Esophagus (tissue), 2 donors: Measurements from ENCODE around the gene PHACTR1. TPM values are rescaled to one million over a fixed set of nuclear protein-coding genes. Genes with fewer than 3 reads are reported as not detected.

Source experiments
- H3K27ac ChIP-seq, 2 donors: one replicate each; pipeline ENCODE4 v1.5.1; 2013; ENCODE audit warnings: low read depth in 2 of 2, mild to moderate bottlenecking in 2 of 2, inconsistent platforms in 1 of 2, low read length in 1 of 2, moderate library complexity in 1 of 2
- H3K27me3 ChIP-seq, 2 donors: one replicate each; pipeline ENCODE4 v1.6.1; 2013; ENCODE audit warnings: low read length in 2 of 2, control low read depth in 1 of 2, mild to moderate bottlenecking in 1 of 2; ENCODE audit not compliant: insufficient read depth in 2 of 2, control insufficient read depth in 1 of 2
- H3K36me3 ChIP-seq, 2 donors: one replicate each; pipeline ENCODE4 v1.6.1; 2013; ENCODE audit warnings: low read length in 1 of 2; ENCODE audit not compliant: control insufficient read depth in 2 of 2, insufficient read depth in 2 of 2
- H3K4me1 ChIP-seq, 2 donors: one replicate each; pipeline ENCODE4 v1.6.1; 2013; ENCODE audit warnings: low read length in 1 of 2; ENCODE audit not compliant: control insufficient read depth in 2 of 2, insufficient read depth in 2 of 2
- H3K4me3 ChIP-seq, 2 donors: one replicate each; pipeline ENCODE4 v1.5.1; 2013; ENCODE audit warnings: low read length in 2 of 2, mild to moderate bottlenecking in 2 of 2, low read depth in 1 of 2, moderate library complexity in 1 of 2
- H3K9me3 ChIP-seq, 2 donors: one replicate each; pipeline ENCODE4 v1.6.1; 2013; ENCODE audit warnings: mild to moderate bottlenecking in 2 of 2, low read depth in 1 of 2, low read length in 1 of 2, moderate library complexity in 1 of 2; ENCODE audit not compliant: control insufficient read depth in 2 of 2, insufficient read depth in 1 of 2
- WGBS, 2 donors: extraction: QIAGEN DNeasy Blood & Tissue Kit; methylation state at CpG; one replicate each; pipeline ENCODE4 v1.1.7; 2013; 5-methylcytosine and 5-hydroxymethylcytosine counted together
- polyA plus RNA-seq, 2 donors: library from polyadenylated mRNA; stranded (reverse); fragments of 200-250 nt; gene quantifications; one replicate each; pipeline ENCODE4 v1.2.3, GENCODE V29; 2013
- donor health status: healthy with polysubstance abuse.
- donor health status: Bipolar disorder and iron deficiency.

PHACTR1 gene
- polyA plus RNA-seq, 2 donors = 0.41 to 0.55 TPM

DNA sequence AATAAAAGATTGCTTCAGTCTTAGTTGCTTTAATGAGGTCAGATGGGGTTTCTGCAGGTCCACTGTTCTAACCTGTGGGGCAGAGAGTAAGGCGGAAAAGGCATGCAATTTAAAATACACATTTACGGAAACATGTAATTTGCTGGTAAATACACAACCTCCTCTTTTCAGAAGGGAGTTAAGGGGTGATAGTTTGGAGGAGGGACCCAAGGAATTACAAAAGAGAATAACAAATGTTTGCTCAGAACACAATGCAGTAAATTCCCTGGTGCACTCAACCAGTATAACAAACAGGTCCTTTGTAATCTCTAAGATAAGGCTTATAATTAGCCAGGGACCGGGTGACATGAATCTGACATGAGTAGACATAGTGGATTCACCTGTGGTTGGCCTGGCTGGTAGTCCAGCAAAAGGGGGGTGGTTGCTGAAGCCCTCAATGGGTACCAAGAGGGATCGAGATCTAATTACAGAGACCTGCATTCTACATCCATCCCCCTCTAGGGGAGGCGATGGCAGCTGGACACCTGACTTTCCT lies 295.1 kb downstream of the PHACTR1 start:
- WGBS, 2 donors = 69 to 89% methylated on average over 5 of the region's 5 CpGs
- H3K36me3 ChIP-seq = no peaks in the 10 kb centered on the region
- H3K4me1 ChIP-seq = peaks cover 0 to 14% of the 10 kb centered on the region in 2 donors
- H3K9me3 ChIP-seq = no peaks in the 10 kb centered on the region
- no peak overlapping the region for H3K4me3 ChIP-seq
- no peak overlapping the region for H3K27ac ChIP-seq
- no peaks in the 10 kb centered on the region for H3K27me3 ChIP-seq

DNA sequence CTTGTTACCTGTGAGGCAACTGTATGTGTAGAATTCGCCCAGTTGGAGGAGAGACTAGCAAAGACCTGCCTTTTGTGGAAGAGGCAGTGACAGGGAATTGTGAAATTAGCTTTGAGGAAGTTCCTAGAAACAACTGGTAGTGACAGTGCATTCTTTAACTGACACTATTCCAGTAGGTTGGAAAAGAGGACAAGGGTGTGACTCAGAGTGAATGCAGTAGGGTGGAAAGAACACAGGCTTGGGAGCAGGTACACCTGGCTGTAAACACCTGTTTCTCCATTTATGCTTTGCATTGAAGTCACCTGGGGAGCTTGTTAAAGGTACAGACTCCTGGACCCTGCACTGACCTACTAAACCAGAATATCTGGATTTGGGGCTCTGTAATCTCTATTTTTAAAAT lies 295.7 kb downstream of the PHACTR1 start:
- no peaks in the 10 kb centered on the region for H3K27me3 ChIP-seq
- no peaks in the 10 kb centered on the region for H3K36me3 ChIP-seq
- H3K4me3 ChIP-seq = no peak overlapping the region
- 33 to 35% methylated on average over 1 of the region's 1 CpG for WGBS, 2 donors
- H3K27ac ChIP-seq = no peak overlapping the region
- peaks cover 0 to 14% of the 10 kb centered on the region in 2 donors for H3K4me1 ChIP-seq
- no peaks in the 10 kb centered on the region for H3K9me3 ChIP-seq

DNA sequence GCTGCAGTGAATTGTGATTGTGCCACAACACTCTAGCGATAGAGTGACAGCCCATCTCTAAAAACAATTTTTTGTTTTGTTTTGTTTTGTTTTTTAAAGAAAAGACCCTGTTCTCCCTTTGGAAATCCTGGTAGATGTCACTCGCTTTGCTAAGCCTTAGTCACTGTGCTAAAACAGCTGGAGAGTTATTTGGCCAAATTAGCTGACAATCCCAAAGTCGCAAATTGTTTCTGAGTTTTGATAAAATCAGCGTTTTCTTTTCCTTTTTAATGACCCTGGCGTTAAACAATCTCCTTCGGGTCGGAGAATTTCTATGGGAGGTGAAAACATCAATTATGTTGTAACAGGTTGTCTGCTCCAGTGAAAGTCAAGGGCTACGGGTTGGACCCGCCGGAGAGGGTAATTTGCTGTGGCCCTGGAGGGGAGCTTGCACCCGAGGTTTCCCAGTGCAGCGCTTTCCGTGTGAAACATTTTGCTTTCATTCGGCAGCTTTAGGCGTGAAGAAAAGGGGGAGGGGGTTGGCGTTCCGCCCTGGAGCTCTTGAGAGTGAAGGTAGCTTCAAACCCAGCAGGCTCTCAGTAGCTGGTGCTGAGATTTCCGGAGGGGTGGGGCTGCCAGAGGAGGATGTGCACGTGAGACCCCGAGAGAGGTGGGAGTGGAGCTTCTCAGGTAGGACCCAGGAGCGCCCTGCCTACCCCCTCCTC lies 296.6 kb downstream of the PHACTR1 start:
- Histone ChIP-seq H3K4me3 (peak overlapping the region; percentile 28 to 66), H3K27ac (no peak overlapping the region), H3K4me1 (peaks cover 0 to 14% of the 10 kb centered on the region in 2 donors), H3K27me3 (no peaks in the 10 kb centered on the region), H3K36me3 (no peaks in the 10 kb centered on the region), H3K9me3 (no peaks in the 10 kb centered on the region)
- WGBS, 2 donors = 8 to 10% methylated on average over 21 of the region's 21 CpGs

DNA sequence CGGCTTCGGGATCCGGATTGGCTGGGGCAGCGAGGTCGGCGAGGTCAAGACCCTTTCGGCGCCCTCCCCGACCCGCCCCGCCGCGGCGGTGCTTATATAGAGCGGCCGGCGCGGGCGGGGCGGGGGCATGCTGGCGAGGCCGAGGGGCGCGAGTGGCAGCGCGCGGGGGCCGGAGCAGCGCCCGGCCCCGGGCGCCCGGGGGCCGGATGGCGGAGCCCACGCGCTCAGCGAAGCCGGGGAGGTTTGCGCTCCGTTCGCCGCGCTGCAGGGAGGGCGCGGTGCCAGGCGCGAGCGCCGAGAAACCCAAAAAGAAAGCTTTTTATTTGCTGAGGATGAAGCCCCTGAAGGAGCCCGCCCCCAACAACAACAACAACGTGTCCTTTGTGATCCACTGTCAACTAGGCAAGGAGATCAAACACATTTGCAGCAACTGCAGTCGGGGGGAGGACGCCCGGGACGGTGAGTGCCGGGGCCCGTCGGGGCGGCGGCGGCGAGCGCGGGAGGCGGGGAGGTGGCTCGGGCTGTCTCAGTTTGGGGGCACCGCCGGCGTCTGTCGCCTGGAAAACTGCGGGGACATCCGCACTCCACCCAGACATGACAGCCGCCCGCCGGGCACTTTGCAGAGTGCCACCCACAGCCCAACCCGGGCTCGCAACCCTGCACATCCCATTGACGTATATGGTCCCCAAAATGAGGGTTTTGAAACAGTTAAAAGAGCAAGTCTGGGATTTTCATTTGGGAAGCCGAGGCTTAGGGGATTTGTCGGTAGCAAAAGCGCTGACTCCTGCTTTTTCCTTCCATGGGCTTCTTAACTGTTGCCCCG lies 297.3 kb downstream of the PHACTR1 start:
- Histone ChIP-seq H3K4me3 (peak overlapping the region; percentile 32 to 66), H3K27ac (no peak overlapping the region), H3K36me3 (no peaks in the 10 kb centered on the region), H3K4me1 (peaks cover 0 to 14% of the 10 kb centered on the region in 2 donors), H3K9me3 (no peaks in the 10 kb centered on the region), H3K27me3 (no peaks in the 10 kb centered on the region)
- 2 to 3% methylated on average over 57 to 83 of the region's 83 CpGs for WGBS, 2 donors

DNA sequence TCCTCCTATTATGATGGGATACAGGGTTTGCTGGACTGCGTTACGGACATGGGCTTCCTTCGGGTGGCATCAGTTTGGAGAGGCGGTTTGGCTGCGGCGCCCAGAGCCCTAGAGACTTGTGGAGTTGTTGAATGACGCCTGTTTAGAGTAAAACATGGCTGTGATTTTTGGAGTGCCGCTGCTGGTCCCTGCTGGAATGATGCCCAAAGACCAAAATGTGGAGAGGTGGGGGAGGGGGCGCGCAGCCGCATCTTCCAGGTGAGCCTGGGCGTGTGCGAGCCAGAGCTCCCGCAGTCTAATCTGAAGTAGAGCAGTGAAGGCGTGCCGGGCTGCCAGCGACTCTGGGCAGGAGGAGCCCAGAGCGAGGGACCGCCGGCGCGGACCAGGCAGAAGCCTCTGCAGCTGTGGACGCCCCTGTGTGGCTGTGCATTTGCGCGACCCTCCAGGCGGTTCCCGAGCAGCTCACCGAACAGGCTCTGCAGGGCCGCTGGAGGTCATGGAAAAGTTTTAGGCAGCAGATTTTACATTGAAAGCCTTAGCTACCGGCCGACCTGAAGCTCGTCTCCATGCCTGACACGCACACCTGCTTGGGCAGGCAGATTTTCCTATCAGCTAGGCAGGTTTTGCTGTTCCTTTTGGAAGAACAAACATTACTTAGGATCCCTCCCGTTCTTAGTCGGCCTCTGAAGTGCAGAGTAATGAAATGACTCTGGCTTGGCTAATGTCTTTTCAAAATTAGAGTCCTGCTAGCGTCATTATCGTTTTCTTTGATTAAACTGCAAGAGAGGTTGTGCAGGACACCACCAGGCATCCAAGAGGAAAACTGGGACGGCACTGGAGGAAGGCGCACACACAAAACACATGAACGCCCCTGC lies 298.2 kb downstream of the PHACTR1 start:
- Histone ChIP-seq H3K27ac (no peak overlapping the region), H3K4me3 (peak overlapping the region; percentile 32 to 66), H3K4me1 (peaks cover 0 to 14% of the 10 kb centered on the region in 2 donors), H3K27me3 (no peaks in the 10 kb centered on the region), H3K36me3 (no peaks in the 10 kb centered on the region), H3K9me3 (no peaks in the 10 kb centered on the region)
- WGBS, 2 donors = 29 to 31% methylated on average over 40 of the region's 40 CpGs

DNA sequence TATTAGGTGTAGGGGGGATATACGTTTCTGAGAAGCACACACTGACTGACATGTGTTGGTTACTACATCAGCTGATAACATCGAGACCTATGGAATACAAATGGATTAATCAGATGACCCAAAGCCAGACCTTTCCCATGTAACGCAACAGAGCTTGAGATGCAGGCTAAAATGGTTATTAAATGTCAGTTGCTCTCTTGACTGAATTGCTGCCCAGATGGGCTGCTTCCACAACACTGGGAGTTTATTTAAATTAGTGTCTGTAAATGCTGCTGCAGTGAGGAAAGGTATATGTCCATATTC lies 298.8 kb downstream of the PHACTR1 start:
- no peaks in the 10 kb centered on the region for H3K9me3 ChIP-seq
- H3K27me3 ChIP-seq = no peaks in the 10 kb centered on the region
- WGBS, 2 donors = 56 to 78% methylated on average over 3 of the region's 3 CpGs
- no peak overlapping the region for H3K4me3 ChIP-seq
- no peak overlapping the region for H3K27ac ChIP-seq
- H3K4me1 ChIP-seq = peaks cover 0 to 14% of the 10 kb centered on the region in 2 donors
- no peaks in the 10 kb centered on the region for H3K36me3 ChIP-seq

DNA sequence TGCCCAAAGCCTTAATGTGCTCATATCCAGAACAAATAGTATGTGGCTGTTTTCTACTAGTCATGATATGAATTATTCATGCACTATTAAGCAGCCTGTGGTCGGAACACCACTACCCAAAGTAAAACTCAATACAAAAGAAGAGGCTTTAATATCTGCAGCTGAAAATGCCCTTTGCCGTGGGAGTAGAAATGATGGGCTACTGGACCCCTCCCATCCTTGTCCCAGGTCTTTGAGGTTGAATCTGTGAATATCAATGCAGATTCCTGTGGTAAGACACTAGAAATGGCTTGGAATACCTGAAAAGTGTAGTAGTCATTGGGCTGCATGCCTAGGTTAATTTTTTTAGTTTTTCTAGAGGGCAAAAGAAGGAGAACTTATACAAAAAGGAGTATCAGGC lies 308.0 kb downstream of the PHACTR1 start:
- no peaks in the 10 kb centered on the region for H3K9me3 ChIP-seq
- no peak overlapping the region for H3K27ac ChIP-seq
- H3K36me3 ChIP-seq = no peaks in the 10 kb centered on the region
- no peaks in the 10 kb centered on the region for H3K4me1 ChIP-seq
- no peaks in the 10 kb centered on the region for H3K27me3 ChIP-seq
- WGBS, 2 donors = 87 to 88% methylated on average over 2 of the region's 2 CpGs
- H3K4me3 ChIP-seq = no peak overlapping the region

DNA sequence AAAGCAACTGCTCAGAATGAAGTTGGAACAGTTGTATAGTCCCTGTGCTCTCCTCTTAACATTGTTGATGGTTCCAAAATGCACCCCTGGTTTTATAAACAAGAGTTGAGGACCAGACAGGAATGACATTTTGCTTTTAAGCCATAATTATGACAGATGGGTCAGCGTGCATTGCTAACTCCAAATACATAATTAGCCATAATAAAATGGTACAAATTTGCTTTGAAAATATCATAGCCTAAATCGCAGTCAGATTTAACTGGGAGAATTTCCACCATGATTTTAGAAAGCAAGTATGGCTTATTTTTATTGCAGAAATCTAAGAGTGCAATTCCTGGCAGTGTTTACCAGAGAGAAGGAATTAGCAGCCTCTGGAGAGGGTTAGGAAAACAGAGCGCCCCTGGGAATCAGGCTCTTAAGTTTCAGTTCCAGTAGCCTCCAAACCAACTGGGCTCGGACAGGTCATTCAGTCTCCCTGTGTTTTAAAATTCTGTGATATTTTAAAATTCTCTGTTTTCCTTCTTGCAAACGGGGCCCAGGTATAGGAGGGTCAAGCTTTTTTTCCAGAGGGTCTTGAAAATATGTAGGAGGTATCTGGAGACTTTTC lies 309.4 kb downstream of the PHACTR1 start:
- no peaks in the 10 kb centered on the region for H3K36me3 ChIP-seq
- H3K27ac ChIP-seq = no peak overlapping the region
- H3K27me3 ChIP-seq = no peaks in the 10 kb centered on the region
- H3K4me3 ChIP-seq = no peak overlapping the region
- H3K4me1 ChIP-seq = no peaks in the 10 kb centered on the region
- 68 to 75% methylated on average over 5 of the region's 5 CpGs for WGBS, 2 donors
- no peaks in the 10 kb centered on the region for H3K9me3 ChIP-seq

DNA sequence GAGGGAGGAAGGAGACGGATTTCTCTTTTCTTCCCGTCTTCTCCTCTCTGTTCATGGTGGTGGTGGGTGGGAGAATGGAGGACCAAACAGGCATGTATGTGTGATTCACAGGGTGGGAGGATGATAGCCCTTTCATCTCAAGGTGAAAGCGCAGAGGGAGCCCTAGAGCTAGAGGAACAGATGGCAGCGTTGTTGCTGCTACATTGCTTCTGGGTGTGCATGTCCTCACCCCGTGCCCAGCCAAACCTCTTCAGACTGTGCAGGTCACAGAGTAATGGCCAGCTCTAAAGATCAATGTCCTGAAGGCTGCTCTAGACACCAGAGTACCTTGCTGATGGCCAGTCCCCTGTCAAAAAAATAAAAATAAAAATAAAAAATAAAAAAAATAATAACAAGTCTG lies 310.0 kb downstream of the PHACTR1 start:
- Histone ChIP-seq H3K27me3 (no peaks in the 10 kb centered on the region), H3K36me3 (no peaks in the 10 kb centered on the region), H3K27ac (no peak overlapping the region), H3K4me1 (no peaks in the 10 kb centered on the region), H3K9me3 (no peaks in the 10 kb centered on the region), H3K4me3 (no peak overlapping the region)
- WGBS, 2 donors = 57% methylated on average over 5 of the region's 5 CpGs
